ENCODE measurements around the gene ZCRB1.

DNA sequence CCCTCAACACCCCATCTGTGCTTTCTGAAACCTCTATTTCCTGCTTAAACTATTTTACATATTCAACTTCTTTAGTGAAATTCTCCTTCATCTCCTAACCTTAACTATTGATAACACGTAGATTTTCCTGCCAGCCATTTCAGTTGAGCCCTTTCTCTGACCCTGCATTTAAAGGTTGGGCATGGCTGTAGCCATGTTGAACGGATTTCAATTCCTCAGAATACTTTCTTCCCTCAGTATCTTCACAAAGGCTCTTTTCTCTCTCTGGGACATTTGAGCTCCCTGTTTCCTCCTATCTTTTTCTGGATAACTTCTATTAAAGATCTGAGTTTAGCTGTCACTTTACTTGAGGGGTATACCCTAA lies 1.3 kb upstream of the ZCRB1 start:
- no peak for TF ChIP-seq EZH2 (IDR thresholded peaks at IDR 0.05; ENCODE audit: low read length, unreplicated experiment)
- TF ChIP-seq, protein P1, sequence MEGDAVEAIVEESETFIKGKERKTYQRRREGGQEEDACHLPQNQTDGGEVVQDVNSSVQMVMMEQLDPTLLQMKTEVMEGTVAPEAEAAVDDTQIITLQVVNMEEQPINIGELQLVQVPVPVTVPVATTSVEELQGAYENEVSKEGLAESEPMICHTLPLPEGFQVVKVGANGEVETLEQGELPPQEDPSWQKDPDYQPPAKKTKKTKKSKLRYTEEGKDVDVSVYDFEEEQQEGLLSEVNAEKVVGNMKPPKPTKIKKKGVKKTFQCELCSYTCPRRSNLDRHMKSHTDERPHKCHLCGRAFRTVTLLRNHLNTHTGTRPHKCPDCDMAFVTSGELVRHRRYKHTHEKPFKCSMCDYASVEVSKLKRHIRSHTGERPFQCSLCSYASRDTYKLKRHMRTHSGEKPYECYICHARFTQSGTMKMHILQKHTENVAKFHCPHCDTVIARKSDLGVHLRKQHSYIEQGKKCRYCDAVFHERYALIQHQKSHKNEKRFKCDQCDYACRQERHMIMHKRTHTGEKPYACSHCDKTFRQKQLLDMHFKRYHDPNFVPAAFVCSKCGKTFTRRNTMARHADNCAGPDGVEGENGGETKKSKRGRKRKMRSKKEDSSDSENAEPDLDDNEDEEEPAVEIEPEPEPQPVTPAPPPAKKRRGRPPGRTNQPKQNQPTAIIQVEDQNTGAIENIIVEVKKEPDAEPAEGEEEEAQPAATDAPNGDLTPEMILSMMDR (conservative IDR thresholded peaks at IDR 0.05; ENCODE audit: low read depth, low read length): no peak
- no peak for TF ChIP-seq EZH2phosphoT487 (IDR thresholded peaks at IDR 0.05; ENCODE audit: borderline replicate concordance, low read length)
